Measurements from ENCODE around the gene NFIB.

The NFIB gene

GRCh38 chr9:14083366-14083765, 230.6 kb downstream of the NFIB start:
- no peak for DNase-seq (ENCODE audit: low read depth in 2 of 2, low spot score in 1 of 2)

DNA sequence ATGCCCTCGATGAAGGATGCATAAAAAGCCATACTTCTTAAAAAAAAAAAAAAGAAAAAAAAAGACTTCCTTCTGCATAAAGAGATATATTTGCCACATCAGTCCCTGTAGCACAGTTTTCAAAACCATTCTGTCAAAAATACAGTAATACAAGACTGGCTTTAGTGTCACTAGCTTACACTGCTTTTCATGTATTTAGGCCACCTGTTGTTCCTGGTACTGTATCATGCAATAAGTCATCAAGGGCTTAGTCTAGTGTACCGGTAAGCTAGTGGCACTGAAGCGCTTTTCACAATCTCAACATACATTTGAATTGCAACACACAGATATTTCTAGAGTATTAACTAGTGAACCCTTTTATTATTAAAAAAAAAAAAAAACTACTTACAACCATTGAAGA, 231.2 kb downstream of the NFIB start:
- DNase-seq (ENCODE audit: low read depth in 2 of 2, low spot score in 1 of 2) = no peak

DNA sequence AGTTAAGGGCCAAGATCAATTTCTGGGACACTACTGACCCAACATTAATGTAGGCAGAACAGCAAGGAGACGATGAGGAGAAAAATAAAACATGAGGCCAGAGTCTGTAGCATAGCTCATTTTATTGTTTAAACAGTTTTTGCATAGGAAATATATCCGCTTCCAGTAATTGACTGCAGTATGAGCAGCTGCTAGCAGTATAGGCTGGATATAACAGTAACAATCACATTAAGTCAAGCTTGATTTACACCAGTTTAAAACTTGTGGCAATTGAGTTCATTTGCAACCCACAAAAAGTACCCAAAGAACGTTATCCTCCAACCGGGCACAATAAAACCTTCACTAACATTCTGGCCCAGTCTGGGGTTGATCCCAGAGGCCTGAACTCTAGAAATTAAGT, 232.2 kb downstream of the NFIB start:
- no peak for DNase-seq (ENCODE audit: low read depth in 2 of 2, low spot score in 1 of 2)

DNA sequence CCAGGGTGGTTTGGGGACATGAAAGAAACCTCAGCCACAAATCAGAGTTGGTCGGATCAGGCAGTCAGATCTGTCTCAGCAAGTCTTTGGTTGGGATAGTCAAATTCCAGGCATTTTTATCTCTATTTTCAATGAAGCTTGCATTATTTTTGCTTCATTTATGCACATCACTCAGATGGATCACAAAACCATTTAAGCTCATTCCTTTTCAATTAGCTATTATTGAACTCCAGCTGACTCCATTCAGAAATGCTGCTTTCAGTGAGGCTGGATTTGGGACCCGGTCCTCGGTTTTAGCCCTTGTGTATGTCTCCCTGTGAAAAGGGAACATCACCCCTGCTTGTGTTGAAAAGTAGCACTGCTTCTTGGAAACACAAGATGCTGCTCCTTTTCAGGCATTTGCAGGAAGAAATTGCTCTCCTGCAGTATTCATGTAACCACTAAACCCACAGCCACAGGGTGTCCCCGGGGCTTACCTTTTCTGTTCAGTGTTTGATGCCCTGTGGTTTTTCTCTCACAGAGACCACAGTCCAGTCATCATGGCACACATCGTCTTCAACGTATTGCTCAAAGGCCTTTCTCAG, 232.9 kb downstream of the NFIB start:
- DNase-seq (ENCODE audit: low read depth in 2 of 2, low spot score in 1 of 2) = no peak

DNA sequence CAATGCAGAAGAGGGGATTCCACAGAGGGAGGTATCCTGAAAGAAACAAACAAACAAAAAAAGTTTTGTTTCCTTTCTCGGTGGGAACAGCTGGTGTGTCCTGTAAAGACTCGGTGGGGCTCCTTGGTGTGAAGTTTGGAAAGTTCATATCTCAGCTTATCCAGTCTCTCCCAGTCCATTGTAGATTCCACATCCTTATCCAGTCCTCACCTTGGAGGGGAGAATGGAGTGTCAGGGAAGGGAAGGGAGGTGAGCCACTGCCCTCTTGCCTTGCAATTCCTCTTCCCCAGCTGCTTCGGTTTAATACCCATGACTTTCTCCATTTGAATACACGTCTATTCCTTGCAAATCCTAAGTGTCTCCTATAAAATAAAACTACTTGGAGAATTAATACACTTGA, 234.5 kb downstream of the NFIB start:
- DNase-seq (ENCODE audit: low read depth in 2 of 2, low spot score in 1 of 2) = no peak

- no peak for DNase-seq (ENCODE audit: low read depth in 2 of 2, low spot score in 1 of 2)
These were observed 236.3 kb downstream of the NFIB start for GRCh38 chr9:14077672-14078071.

DNA sequence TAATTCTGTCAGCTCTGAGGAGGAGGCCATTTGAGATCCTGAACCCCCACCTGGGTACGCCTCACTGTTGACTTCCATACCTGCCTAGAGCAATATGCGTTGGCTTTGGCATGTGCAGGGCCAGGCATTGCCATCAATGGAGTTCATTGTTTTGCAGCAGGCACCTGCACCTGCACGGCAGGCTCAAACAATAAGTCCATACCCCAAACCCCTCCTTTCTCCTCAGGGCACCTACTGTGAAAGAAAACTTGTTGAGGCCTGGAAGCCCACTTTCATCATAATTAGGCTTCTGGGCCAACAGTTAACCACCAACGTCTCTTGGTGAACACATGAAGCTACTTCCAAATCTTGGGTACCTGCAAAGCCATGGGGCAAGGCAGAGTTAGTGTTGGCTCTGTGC, 238.7 kb downstream of the NFIB start:
- no peak for DNase-seq (ENCODE audit: low read depth in 2 of 2, low spot score in 1 of 2)

DNA sequence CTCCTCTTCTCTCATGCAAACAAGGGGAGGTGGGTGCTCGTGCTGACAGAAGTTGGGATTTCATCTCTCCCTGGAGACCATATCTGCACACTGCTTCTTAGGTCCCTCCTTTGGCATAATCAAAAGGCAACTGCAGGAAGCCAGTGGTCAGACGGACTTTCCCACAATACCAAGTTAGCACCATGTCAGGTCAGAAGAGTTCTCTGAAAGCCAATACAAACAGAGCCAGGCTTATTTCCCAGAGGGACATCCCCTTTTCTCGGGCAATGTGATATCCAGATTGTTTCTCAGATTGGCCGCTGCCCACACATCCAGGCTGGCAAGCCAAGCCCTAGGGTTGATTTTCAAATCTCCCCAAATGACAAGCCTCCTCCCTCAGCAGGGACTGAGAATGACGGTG, 241.1 kb downstream of the NFIB start:
- no peak for DNase-seq (ENCODE audit: low read depth in 2 of 2, low spot score in 1 of 2)

GRCh38 chr9:14071484-14071883, 242.5 kb downstream of the NFIB start:
- DNase-seq (ENCODE audit: low read depth in 2 of 2, low spot score in 1 of 2) = no peak

DNA sequence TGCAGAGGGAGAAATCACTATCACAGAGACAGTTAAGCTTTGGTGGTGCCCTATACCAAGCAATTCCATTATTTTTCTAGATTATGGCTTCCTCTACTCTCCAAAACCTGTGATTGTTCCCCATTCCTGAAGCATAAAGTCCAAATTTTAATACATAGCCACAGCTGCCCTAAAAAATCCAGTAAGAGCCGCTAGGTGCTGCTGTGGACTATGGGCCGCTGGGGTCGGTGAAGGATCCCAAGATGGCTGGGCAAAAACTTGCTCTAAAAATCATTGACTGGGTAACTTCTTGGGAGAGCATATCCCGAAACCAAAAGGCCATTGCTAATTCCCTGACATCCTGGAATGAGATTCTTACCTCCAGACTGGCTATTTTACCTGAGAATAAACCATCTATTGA, 245.3 kb downstream of the NFIB start:
- no peak for DNase-seq (ENCODE audit: low read depth in 2 of 2, low spot score in 1 of 2)

- no peak for DNase-seq (ENCODE audit: low read depth in 2 of 2, low spot score in 1 of 2)
These were observed 247.1 kb downstream of the NFIB start for GRCh38 chr9:14066831-14067230.

DNA sequence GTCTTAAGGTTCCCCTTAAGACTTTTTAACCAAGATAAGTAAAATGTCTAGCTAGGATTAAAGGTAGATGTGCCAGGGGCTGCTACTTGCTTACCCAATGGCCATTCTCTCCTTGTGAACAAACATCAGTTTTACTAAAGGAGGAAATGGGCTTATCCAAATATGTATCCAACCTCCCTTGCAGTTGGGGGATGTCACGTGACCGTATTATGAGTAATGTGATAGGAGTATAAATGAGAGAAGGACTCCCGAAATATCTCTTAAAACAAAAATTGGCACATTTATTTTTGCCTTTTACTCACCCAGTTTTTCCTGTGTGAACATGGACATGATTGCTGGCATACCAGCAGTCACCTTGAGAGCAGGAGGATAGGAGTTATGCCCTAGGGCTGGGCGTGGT, 247.9 kb downstream of the NFIB start:
- DNase-seq (ENCODE audit: low read depth in 2 of 2, low spot score in 1 of 2) = no peak

- no peak for DNase-seq (ENCODE audit: low read depth in 2 of 2, low spot score in 1 of 2)
These were observed 249.0 kb downstream of the NFIB start for GRCh38 chr9:14064940-14065339.

- no peak for DNase-seq (ENCODE audit: low read depth in 2 of 2, low spot score in 1 of 2)
These were observed 250.2 kb downstream of the NFIB start for GRCh38 chr9:14063756-14064155.

- no peak for DNase-seq (ENCODE audit: low read depth in 2 of 2, low spot score in 1 of 2)
These were observed 251.2 kb downstream of the NFIB start for GRCh38 chr9:14062586-14063221.

GRCh38 chr9:14061936-14062585, 251.9 kb downstream of the NFIB start:
- DNase-seq (ENCODE audit: low read depth in 2 of 2, low spot score in 1 of 2) = no peak

GRCh38 chr9:14058325-14058688, 255.6 kb downstream of the NFIB start:
- DNase-seq (ENCODE audit: low read depth in 2 of 2, low spot score in 1 of 2) = no peak

DNA sequence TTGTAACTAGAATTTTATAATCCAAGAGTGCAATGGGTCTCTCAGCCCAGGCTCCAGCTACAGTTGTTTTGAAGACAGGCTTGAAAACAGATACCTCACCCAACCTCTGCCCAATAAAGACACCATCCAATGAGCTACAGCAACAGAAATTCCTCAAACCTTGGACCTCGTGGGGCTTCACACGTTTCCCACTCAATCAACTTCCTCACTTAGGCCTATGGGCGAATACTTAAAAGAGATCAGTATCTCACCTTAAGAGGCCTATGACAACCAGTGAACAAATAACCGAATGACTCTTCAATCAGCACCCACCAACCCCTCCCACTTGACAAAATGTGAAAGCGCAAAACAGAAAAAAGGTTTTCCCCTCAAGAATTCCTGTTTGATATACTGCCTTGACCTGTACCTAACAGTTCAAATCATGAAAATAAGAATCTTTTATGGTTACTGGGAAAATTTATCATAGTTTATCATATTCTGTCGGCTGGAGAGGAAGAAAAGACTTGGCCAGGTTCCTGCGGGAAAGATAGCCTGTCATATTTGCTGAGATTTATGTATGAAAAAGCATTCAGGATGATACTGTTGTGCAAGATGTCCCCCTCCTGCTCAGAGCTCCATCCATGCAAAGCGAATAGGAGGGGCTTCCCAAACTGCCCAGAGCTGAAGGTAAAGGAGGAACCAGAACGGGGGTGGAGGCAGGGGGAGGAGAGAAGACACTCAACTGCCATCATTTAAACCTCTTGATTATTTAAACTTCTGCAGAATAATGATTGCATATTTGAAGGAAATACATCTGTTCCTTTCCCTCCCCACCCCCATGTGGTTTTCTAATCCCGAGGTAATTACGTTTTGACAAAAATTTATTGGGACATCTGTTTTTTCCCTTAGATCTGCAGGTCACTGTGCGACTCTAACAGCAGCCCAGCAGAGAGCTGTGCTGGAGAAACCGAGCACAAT, 256.3 kb downstream of the NFIB start:
- no peak for DNase-seq (ENCODE audit: low read depth in 2 of 2, low spot score in 1 of 2)

DNA sequence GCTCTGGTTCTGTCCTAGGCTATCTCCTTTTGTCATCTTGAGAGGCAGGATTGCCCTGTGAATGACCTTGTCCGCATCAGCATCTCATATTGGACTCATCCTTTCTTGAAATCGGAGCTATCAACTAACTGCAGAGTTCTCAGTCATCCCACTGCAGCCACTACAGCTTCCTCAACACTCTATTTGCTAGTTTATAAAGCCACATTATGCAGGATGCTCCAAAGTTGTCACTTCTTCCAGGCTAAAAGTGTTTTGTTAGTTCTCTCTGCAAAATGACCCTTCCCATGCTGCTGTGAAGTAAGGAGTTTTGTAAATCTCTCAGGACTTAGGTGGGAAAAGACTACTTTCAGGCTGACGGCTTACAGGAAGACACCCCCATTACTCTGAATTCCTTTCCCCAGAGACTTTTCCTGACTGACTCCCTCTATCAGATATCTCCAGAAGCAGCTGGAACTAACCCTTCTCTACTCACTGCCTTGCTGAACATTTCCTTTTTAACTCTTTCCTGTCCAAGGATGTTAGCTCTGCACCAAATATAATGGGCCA, 257.6 kb downstream of the NFIB start:
- no peak for DNase-seq (ENCODE audit: low read depth in 2 of 2, low spot score in 1 of 2)

GRCh38 chr9:14054096-14054495, 259.8 kb downstream of the NFIB start:
- DNase-seq (ENCODE audit: low read depth in 2 of 2, low spot score in 1 of 2) = no peak

GRCh38 chr9:14052359-14052758, 261.6 kb downstream of the NFIB start:
- no peak for DNase-seq (ENCODE audit: low read depth in 2 of 2, low spot score in 1 of 2)

DNA sequence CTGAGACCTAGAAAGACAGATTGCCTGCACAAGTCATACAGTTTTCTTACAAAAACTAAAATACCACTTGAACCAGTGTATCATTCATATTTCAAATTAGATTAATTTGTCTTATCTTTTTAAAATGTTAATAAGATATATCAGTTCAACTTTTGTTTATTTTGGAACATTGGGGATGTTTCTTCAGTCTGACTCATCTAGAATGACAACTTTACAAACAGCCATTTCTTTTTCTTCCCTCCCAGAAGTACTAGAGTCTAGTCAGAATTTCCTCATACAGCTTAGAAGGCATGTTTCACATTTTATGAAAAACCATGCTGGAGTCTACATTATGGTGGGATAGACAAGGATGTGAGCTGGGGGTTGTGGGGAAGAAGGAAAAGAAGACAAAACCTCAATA, 262.5 kb downstream of the NFIB start:
- no peak for DNase-seq (ENCODE audit: low read depth in 2 of 2, low spot score in 1 of 2)

Data from stimulated activated CD8-positive, alpha-beta memory T cell treated with anti-CD3 and anti-CD28 coated beads, Interleukin-4, amount 100 ng/mL, for 1 hour (primary cell).